Islet precursor cell (in vitro differentiated cells): ENCODE results near the gene PRKCSH.
A peak's percentile ranks its signal among the peaks of the same experiment; 100 is the strongest.
"Not testable (repeated sequence)": the region's sequence is repeated elsewhere in the genome, so short reads cannot be mapped to it uniquely, and the experiment has no call there.

Source experiments
- DNase-seq: peaks from one replicate; pipeline ENCODE4 v3.0.0-alpha.2; 2018

The PRKCSH gene

DNA sequence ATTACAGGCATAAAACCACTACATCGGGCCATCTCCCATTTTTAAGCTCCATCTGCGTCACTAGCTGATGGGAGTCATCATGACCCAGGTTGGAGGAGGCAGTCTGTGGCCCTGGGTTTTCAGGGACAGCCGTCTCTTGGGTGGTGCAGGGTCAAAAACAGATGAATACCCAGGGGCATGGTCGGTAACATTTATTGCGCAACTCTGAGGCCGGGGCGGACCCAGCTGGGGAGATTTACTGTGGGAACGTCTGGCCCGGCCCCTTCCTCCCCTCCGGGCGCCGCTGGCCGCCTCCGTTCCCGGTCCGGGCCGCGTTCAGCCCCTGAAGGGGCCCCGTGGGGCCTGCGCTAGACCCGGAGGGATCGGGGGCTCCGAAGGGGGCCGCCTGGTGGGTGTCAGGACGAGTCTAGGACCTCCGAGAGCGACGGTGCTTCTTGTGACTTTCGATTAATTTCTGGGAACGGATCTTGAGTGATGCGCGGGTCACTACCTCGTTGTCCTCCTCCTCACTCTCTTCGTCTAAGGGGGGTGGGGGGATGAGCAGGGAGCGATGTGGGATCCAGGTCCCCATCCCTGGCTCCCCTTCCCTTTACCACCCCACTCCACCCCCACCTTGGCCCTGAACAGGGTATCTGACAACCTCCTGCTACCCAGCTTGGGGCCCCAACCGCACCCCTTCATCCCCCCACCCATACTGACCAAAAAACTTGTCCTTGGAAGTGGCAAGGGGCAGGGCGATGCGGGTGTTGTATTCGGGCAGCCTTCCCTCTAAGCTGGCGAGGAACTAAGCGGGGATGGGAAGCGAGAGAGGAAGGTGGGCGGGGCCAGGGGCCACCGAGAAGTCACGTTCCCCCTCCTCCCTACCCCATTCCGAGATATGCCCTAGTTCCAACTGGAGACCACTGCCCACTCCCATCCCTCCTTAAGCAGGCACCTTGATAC is 14.7 kb upstream of the PRKCSH start:
- DNase-seq, result peak; percentile 70

DNA sequence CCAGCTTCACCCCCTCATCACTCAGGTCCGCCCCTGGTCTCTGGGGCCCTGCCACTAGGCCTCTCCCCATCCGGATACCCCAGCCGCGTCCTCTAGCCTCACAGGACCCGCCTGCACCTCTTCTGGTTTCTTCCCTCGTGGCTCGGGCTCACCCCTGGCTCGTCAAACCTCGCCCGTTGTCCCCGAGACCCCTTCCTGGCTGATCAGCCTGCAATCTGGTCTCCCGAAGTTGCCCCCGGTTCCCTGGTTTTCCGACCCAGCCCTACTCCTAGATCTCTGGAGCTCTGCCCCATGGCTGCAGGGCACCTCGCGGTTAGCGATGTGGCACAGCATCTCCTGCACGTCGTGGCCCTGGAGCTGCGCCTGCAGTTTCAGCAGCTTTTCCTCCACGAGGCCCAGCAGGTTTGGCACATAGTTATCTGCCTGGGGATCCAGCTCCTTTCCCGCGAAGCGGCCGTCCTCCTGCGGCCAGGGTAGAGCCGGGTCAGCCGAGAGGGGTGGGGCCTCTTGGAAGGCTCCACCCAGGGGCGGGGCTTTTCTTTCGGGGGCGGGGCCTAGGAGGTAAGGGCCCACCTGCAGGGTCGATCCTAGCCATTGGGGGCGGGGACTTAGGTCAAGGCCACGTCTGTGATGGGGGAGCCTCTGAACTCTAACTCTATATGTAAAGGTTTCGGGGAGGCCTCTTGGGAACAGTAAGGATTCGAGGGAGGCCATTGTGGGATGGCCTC is 13.9 kb upstream of the PRKCSH start:
- peak; percentile 83 for DNase-seq

DNA sequence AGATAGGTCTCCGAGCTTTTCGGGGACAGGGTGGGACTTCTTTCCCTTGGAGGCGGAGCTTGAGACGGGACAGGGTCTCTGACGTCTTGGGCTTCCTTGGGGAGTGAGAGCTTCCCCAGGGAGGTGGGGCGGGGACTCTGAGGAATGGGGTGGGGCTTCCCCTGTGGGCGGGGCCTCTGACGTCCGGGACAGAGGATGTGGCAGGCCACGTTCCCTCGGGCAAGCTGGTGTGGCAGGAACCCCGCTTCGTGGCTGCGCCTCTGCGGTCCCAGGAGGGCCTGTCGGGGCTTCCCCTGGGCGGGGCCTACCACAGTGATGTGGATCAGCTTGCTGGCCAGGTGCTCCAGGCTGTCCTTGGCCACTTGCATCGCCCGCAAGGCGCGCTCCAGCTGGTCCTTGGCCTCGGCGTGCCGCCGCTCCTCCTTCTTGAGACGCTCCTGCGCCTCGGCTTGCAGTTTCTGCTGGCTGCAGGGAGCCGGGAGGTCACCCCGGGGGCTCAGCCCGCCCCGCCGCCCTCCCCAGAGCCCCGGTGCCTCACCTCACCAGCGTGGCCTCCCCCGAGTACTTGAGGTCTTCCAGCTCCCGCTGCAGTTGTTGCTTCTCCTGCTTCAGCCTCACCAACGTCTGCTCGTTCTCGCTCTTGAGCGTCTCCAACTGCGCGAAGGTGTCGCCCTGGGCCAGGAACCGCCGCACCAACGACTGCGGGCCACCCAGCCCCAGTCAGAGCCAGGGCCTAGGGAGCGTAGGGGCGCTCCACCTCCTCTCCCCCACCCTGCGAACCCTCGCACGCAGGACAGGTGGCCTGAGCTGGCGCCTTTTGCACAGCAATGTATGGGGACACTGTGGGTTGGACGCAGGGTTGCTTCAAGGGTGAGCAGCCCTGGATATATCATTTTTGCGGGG is 13.0 kb upstream of the PRKCSH start:
- peak; percentile 93 for DNase-seq

DNA sequence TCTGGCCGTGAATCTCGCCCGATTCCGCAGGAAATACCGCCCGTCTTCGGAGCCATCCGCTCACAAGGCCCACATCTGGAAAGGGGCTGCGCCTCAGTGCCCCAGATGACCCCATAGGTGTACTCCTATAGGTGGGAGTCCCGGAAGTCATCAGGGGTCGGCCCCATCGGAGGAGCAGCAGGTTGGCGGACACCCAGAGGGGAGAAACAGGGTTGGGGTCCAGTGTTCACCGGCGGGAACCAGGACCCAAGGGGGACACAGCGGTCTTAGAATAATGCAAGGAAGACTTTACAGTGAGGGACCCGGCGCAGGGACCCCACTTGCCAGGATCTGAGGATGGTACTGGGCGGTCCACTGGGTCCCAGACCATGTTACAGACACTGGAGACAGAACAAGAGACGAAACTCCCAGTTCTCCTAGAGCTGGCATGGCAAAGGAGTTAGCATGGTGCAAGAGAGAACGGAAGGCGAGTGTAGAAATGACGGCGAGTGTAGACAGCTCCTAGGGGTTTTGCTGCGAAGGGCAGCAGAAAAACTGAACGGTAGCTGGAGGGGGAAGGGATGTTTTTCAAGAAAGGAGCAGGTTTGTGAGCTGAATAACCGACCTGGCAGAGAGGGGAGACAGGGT is 12.2 kb upstream of the PRKCSH start:
- DNase-seq, result no peak

DNA sequence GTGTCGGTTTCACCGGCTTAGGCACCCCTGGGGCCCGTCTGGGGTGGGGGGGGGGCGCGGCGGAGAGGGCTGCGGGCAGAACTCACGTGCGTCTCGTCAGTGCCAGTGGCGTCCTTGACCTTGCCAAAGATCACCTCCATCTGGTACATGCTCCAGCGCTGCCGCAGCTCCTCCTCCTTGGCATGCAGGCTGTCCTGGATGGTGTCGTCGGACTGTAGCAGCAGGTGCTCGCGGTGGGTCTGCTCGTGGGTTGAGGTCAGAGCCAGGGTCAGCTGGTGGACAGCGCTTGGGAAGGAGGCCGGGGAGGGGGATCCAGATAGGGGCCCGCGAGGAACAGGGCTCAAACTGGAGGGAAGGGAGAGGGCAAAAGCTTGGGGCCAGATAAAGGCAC is 11.6 kb upstream of the PRKCSH start:
- DNase-seq, result no peak

DNA sequence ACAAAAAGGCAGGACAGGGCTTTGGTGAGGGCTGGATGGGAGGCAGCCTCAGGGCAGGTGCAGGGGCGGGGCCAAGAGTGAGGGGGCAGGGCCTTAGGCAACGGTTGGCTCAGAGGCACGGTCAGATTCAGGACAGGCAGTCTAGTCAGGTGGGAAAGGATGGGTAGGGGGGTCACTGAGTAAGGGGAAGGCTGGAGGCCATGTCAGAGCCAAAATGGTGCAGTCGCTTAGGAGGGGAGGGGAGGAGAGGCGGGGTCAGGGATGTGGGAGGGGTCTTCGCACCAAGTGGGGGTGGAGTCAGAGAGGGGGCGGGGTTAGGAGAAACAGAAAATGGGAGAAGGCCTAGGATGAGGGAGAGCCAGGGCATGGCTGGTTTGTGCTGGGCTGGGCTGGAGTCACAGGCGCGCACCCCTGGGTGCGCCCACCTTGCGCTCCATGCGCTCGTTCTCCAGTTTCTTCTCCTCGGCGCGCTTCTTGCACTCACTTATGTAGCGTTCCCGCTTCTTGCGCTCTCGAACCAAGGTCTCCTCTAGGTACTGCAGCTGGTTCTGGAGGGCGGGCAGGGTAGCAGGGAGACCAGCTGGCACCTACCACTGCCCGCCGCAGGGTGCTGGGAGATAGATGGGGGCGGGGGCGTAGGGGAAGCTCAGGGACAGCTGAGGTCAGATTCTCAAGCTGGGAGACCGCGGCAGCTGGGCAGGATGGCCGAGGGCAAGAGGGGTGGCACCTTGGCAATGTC is 9.5 kb upstream of the PRKCSH start:
- no peak for DNase-seq

DNA sequence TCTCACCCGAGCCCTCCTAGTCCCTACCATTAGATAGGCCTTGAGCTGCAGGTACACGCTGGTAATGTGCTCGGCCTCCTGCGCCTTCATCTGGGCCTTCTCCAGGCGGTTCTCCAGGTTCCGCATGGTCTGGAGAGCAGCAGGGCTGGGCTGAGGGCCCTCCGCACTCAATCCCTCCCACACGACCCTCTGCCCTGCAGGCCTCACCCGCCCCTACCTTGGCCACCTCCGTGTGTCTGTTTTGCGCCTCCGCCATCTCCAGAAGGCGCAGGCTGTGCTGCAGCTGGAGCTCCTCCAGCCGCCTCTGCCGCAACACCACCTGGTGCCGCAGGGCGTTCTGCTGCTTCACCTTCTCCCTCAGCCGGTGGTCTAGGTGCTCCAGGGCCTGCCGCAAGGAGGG is 8.8 kb upstream of the PRKCSH start:
- no peak for DNase-seq

DNA sequence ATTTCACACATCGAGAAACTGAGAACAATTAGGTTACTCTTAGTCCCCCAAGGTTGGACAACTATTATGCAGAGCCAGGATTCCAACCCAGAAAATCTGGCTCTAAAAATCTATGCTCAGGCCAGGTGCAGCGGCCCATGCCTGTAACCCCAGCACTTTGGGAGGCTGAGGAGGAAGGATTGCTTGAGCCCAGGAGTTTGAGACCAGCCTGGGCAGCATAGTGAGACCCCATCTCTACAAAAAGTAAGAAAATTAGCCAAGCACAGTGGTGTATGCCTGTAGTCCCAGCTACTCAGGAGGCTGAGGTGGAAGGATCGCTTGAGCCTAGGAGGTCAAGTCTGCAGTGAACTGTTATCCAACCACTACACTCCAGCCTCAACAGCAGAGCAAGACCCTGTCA is 1.9 kb upstream of the PRKCSH start:
- not testable (repeated sequence) for DNase-seq

DNA sequence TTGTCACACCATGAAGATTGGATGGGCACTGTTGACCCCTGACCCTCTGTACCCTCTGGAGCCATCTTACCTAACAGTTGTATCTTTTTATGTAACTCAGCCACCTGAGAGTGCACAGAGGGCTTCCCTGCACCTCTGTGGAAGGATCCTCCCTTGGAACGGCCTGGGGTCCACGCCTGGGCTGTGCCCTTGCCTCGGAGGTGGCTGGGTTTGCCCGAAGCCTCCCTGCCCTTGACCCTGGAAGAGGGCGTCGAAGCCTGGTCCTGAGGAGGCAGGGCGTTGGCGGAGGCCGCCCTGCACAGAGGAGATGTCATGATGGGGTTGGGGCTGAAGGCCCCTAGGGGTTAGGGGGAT is 755 bp upstream of the PRKCSH start:
- DNase-seq, result no peak

DNA sequence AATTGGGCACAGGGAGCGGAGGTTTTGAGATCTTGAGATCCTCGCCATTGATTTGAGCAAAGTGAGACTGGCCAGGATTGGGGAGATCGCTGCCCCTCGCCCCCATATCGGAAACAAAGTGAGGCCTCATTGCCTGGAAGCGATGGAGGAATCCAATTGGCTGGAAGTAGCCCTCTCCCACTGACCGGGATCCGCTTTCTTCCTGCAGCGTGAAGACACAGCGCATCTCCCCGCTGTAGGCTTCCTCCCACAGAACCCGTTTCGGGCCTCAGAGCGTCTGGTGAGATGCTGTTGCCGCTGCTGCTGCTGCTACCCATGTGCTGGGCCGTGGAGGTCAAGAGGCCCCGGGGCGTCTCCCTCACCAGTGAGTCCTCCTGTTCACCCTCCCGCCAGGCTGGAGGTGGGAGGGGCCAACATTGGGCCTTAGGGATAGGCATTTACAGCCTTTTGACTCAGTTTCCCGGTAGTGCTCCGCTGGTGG is 438 bp downstream of the PRKCSH start:
- no peak for DNase-seq

DNA sequence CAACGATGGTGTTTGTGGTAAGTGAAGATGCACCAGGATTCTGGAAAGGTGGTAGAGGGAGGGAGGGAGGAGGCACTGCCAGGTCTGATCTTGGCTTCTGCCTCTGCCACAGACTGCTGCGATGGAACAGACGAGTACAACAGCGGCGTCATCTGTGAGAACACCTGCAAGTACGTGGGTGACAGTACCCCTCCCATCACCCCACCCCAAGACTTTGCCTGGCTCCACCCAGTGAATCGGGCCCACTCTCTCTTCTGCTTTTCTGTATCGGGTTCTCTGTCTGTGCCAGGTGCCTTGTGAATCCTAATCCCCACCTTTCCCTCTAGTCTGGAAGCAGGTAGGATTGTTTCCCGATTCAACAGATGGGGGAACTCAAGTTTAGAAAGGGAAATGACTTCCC is 2.5 kb downstream of the PRKCSH start:
- no peak for DNase-seq

DNA sequence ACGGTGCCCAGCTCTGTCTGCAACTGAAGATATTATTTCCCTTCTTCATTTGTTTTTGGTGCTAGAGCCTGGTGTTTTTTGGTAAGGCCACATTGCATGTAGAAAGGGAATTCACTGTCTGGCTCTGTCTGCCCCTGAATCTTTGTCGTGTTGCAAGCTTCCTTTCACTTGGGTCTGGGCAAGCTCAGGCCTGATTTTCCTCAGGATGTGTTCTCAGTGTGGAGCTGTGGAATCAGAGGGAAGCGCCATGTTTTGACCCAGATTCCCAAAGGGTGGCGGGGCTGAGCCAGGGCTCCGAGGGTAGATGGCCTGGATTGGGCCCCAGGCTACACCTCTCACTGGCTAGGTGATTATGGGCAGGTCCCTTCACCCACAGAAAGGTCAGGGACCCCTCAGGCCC is 8.6 kb downstream of the PRKCSH start:
- DNase-seq, result no peak

DNA sequence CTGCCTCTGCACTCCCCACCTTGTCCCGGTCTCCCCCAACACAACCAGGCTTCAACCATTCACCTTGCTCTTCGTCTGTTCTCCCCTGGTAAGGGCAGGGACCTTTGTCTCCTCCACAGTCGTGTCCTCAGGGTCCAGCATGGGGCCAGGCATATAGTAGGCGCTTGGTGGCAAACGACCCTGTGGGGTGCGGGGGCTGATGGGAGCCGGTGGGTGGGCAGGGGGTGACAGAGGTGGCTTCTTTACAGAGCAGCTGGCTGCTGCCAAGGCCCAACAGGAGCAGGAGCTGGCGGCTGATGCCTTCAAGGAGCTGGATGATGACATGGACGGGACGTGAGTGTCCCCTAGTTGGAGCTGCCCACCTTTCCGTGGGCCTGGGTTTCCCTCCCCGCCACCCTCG is 9.7 kb downstream of the PRKCSH start:
- no peak for DNase-seq

DNA sequence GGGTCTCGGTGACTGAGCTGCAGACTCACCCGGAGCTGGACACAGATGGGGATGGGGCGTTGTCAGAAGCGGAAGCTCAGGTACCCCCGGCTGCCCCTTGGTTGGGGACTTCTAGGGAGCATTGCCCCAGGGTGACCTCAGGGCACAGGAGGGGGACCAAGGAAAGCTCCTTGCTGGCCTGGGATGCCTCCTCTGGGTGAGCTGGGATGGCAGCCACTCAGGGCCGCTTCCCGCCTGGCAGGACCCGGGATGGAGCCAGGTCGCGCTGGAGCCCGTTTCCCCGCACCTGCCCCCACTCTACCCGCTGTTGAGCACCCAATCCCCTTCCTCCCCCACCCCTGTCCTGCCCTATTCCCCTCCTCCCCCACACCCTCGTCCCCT is 10.8 kb downstream of the PRKCSH start:
- DNase-seq, result no peak

DNA sequence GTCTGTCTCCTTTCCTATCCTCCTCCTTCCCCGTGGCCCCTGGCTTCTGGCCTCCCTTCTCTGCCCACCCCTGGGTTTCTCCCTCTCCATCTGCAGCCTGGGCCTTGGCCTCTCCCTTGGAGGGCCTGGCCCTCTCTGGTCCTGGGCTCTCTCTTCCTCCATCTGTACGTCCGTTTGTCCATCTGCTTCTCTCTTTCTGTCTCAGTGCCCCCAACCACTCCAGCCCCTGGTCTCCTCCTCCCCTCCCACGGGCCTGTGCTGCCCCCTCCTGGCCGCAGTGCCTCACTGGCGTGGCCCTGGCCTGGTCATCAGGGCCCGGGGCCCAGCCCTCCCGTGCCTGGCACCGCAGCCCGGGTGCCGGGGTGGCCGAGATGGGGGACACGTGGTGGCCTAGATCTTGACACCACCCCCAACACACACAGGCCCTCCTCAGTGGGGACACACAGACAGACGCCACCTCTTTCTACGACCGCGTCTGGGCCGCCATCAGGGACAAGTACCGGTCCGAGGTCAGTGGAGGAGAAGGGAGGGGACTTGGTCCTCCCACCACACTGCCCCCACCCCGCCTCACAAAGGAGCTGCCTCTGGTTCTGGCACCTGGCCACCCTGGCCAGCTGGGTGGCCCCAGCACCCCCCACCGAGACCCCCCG is 11.3 kb downstream of the PRKCSH start:
- peak; percentile 74 for DNase-seq

DNA sequence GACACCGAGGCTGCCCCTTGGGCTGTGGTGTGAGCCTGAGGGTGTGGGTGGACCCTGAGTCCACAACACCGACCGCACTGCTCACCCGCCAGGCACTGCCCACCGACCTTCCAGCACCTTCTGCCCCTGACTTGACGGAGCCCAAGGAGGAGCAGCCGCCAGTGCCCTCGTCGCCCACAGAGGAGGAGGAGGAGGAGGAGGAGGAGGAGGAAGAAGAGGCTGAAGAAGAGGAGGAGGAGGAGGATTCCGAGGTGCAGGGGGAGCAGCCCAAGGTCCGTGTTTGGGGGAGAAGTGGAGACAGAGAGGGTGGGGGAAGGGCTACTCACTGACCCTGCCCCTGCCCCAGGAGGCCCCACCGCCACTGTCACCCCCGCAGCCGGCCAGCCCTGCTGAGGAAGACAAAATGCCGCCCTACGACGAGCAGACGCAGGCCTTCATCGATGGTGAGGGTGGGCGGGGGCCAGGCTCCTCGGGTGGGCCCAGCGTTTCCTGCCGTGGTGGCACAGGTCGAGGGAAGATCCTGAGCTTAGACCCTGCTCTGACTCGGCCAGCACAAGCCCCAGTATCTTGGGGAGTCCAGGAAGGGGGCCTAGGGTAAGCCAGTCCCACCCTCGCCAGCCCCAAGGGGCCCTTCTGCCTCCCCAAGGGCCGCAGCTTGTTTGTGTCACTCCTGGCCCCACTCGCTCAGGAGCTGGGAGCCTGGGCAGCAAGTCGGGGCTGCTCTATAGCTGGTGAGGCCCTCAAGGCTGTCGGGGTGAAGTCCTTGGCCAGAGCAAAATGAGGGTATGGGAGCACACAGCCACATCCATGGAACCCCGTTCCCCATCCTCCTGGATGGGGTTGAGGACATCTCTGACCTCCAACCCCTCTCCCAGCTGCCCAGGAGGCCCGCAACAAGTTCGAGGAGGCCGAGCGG is 12.2 kb downstream of the PRKCSH start:
- DNase-seq, result no peak

DNA sequence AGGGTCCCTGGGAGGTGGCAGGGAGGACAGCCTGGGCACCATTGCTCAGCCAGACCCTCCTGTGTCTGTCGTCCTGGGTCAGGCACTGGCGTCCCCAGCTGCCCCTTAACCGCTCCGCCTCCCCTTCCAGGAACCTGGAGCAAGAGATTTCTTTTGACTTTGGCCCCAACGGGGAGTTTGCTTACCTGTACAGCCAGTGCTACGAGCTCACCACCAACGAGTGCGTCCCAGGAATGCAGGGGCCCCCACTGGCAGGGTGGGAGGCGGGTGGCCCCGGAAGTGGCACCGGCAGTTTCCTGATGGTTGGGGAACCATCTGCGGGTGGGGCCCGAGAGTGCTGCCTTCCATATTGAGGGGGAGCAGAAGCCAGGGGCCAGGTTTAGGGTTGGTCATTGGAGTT is 13.0 kb downstream of the PRKCSH start:
- no peak for DNase-seq

DNA sequence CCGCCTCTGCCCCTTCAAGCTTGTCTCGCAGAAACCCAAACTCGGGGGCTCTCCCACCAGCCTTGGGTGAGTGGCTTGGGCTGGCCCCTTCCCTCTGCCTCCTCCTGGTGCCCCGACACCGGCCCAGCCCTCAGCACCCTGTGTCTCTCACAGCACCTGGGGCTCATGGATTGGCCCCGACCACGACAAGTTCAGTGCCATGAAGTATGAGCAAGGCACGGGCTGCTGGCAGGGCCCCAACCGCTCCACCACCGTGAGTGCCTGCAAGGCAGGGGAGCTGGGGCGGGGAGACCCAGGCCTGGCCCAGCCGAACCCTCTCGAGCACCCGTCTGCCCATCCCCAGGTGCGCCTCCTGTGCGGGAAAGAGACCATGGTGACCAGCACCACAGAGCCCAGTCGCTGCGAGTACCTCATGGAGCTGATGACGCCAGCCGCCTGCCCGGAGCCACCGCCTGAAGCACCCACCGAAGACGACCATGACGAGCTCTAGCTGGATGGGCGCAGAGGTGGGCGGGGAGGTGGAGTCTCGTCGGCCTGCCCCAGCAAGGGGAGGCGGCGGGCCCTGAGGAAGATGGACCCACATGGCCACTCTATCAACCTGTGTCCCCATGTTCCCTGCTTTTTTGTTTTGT is 13.6 kb downstream of the PRKCSH start:
- DNase-seq, result no peak

DNA sequence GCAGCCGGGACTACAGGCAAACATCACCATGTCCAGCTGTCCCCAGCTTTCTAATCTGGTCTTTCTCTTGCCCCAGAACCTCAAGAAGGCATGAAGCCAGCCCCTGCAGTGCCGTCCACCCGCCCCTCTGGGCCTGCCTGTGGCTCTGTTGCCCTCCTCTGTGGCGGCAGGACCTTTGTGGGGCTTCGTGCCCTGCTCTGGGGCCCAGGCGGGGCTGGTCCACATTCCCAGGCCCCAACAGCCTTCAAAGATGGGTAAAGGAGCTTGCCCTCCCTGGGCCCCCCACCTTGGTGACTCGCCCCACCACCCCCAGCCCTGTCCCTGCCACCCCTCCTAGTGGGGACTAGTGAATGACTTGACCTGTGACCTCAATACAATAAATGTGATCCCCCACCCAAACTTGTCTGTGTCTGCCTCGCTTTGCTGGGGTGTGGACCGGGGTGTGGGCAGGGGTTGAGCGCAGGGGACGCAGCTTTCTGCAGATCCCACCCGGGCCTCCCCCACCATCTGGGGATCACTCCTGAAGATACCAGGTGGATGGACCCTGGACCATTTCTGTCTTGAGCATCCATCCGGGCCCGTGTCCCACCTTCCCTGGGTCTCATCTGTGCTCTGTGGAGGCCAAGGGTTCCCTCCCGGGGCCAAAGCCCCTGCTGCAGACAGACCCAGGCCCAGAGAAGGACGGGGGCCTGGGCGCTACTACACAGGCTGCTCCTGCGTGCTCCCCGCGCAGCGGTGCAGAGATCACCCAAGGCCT is 15.3 kb downstream of the PRKCSH start:
- DNase-seq, result no peak
